ENCODE measurements around the gene PPAT. TPM values are rescaled to one million over a fixed set of nuclear protein-coding genes. Genes with fewer than 3 reads are reported as not detected.

Gene PPAT
- total and polyA plus RNA-seq, 2 experiments from 2014 or later, result 14.7 to 21.6 TPM

GRCh38 chr4:56400560-56400959, 34.9 kb downstream of the PPAT start:
- Histone ChIP-seq H3K4me1 (ENCODE audit: low read depth) (no peaks in the 10 kb centered on the region), H3K27me3 (no peaks in the 10 kb centered on the region), H3K36me3 (peaks cover 41% of the 10 kb centered on the region), H3K9me3 (ENCODE audit: low read depth) (no peaks in the 10 kb centered on the region), H3K4me3 (no peak overlapping the region), H3K27ac (no peak overlapping the region)
- DNase-seq (ENCODE audit: low read depth in 1 of 2, low spot score in 1 of 2), result no peak
- TF ChIP-seq CTCF (IDR thresholded peaks at IDR 0.05; ENCODE audit: low read depth, low read length), result no peak

GRCh38 chr4:56391270-56391669, 44.1 kb downstream of the PPAT start:
- Histone ChIP-seq H3K27me3 (no peaks in the 10 kb centered on the region), H3K27ac (no peak overlapping the region), H3K4me3 (no peak overlapping the region), H3K9me3 (ENCODE audit: low read depth) (no peaks in the 10 kb centered on the region), H3K4me1 (ENCODE audit: low read depth) (peaks cover 6% of the 10 kb centered on the region), H3K36me3 (peaks cover 6% of the 10 kb centered on the region)
- no peak for TF ChIP-seq CTCF (IDR thresholded peaks at IDR 0.05; ENCODE audit: low read depth, low read length)
- DNase-seq (ENCODE audit: low read depth in 1 of 2, low spot score in 1 of 2), result no peak

DNA sequence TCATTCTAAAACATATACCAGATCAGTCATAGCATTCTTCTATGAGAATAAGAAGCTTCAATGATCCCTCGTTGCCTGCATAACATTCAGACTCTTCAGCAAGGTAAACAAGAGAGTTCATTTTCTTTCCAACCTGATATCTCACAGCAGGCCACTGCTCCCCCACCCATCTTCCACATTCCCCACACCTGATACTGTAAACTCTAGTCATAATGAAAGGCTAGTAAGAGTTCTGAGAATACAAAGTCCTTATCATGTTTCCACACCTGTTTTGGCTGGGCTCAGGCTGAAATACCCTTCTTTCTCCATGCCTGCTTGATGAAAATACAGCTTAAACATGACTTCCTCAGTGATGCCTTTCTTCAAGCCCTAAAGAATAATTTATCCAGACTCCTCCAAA, 45.9 kb downstream of the PPAT start:
- Histone ChIP-seq H3K27me3 (no peaks in the 10 kb centered on the region), H3K4me1 (ENCODE audit: low read depth) (peaks cover 6% of the 10 kb centered on the region), H3K4me3 (no peak overlapping the region), H3K9me3 (ENCODE audit: low read depth) (no peaks in the 10 kb centered on the region), H3K36me3 (no peaks in the 10 kb centered on the region), H3K27ac (no peak overlapping the region)
- no peak for DNase-seq (ENCODE audit: low read depth in 1 of 2, low spot score in 1 of 2)
- TF ChIP-seq CTCF (IDR thresholded peaks at IDR 0.05; ENCODE audit: low read depth, low read length), result no peak

GRCh38 chr4:56388306-56388705, 47.1 kb downstream of the PPAT start:
- Histone ChIP-seq H3K27ac (peak overlapping the region; percentile 98), H3K4me3 (peak overlapping the region; percentile 86), H3K9me3 (ENCODE audit: low read depth) (no peaks in the 10 kb centered on the region), H3K4me1 (ENCODE audit: low read depth) (peaks cover 6% of the 10 kb centered on the region), H3K27me3 (no peaks in the 10 kb centered on the region), H3K36me3 (no peaks in the 10 kb centered on the region)
- DNase-seq (ENCODE audit: low read depth in 1 of 2, low spot score in 1 of 2), result no peak
- TF ChIP-seq CTCF (IDR thresholded peaks at IDR 0.05; ENCODE audit: low read depth, low read length), result no peak

DNA sequence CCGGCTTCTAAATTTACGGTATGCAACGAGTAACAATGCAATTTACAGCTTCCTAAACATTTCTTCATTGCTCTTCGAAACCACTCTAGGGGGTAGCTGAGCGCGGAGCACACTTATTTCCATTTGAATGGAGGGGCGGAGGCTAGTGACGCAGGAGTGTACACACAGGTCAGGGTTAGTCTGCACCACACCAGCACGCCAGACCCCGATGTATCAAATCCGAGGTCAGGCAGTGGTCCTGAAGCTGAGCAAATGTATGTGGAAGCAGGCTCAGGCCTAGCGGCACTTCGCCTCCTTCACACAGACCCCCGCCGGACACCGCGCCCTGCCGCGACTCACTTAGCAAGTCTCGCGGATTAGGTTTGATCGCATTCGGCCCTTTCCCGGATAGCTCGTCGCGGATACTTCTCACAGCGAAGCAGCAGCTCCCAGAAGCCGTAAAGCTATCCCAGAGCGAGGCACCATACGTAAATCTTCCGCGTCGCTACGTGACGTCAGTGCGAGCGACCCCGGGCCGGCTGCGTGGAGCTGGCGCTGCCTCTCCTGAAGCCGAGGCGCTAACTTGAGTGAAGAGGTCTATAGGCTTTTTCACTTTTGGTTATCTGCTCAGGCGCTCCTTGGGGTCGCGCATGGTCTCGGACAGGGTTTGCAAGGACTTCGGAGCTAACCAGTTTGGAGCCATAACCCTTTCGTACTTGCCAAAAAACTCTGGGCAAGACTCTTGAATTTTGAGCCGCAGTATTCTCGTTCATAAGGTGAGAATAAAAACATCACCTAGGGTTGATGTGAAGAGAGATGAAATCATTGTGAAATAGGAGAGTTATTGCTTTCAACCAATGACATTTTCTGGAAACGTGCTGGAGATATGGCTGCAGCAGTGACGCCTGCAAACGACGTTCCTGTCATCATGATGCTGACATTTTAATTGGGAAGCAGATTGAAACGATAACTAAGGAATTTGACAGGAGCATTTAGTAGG, 48.1 kb downstream of the PPAT start, which contains the start of gene AASDH:
Gene AASDH, minus strand, starts transcription at position 469 of the 979 bp plus-strand sequence. CDS start 3,192 bp downstream, outside the sequence.
- peaks cover 6% of the 10 kb centered on the region for H3K4me1 ChIP-seq (ENCODE audit: low read depth)
- no peaks in the 10 kb centered on the region for H3K27me3 ChIP-seq
- H3K27ac ChIP-seq, result peak within 1 kb of the TSS; percentile 98
- H3K4me3 ChIP-seq, result peak within 1 kb of the TSS; percentile 86
- no peak for TF ChIP-seq CTCF (IDR thresholded peaks at IDR 0.05; ENCODE audit: low read depth, low read length)
- H3K9me3 ChIP-seq (ENCODE audit: low read depth), result no peaks in the 10 kb centered on the region
- peak; percentile 95 to 97 for DNase-seq (ENCODE audit: low read depth in 1 of 2, low spot score in 1 of 2)
- H3K36me3 ChIP-seq, result peaks cover under 1% of the 10 kb centered on the region
